WTC11 (cell line): ENCODE measurements around the gene EDN2. TPM values are rescaled to one million over a fixed set of nuclear protein-coding genes. Genes with fewer than 3 reads are reported as not detected.

Experiments used
- ATAC-seq: fragments of 200-7000 bp; cut with Tn5 transposase; 2 replicates; pipeline ENCODE4 v1.10.0; 2021; ENCODE audit warnings: mild to moderate bottlenecking, moderate library complexity
- CTCF ChIA-PET: fragments of 300-600 bp; sonication (Branson Sonifier 250); formaldehyde crosslinking; loops from one replicate; lab custom pipeline; 2021; ENCODE audit warnings: antibody characterized with exemption; lab: Charles Lee
- POLR2A ChIA-PET: fragments of 350-600 bp; sonication (Branson Sonifier 250); formaldehyde crosslinking; loops from one replicate; lab custom pipeline; 2021; ENCODE audit warnings: antibody characterized with exemption; lab: Charles Lee
- DNase-seq: peaks from one replicate; pipeline ENCODE4 v3.0.0; 2021; ENCODE audit warnings: low spot score
- H3K27ac Mint-ChIP-seq: 2 replicates; pipeline ENCODE4 v1.8.0; 2021; ENCODE audit warnings: mixed read lengths
- H3K27me3 Mint-ChIP-seq: 2 replicates; pipeline ENCODE4 v1.8.0; 2021; ENCODE audit warnings: low read depth, mild to moderate bottlenecking, moderate library complexity, mixed read lengths
- H3K36me3 Mint-ChIP-seq: 2 replicates; pipeline ENCODE4 v1.8.0; 2021; ENCODE audit warnings: mixed read lengths
- H3K4me1 Mint-ChIP-seq: 2 replicates; pipeline ENCODE4 v1.8.0; 2022; ENCODE audit warnings: mixed read lengths
- H3K4me3 Mint-ChIP-seq: 2 replicates; pipeline ENCODE4 v1.8.0; 2021; ENCODE audit warnings: mild to moderate bottlenecking, moderate library complexity, mixed read lengths
- H3K9me3 Mint-ChIP-seq: 2 replicates; pipeline ENCODE4 v1.8.0; 2021; ENCODE audit warnings: mixed read lengths
- ARID4B ChIP-seq: sonication (generic); formaldehyde crosslinking; IDR thresholded peaks from 2 replicates; pipeline ENCODE4 v1.8.0; 2023; ENCODE audit warnings: missing genetic modification reagents, mild to moderate bottlenecking, borderline replicate concordance
- CBFB ChIP-seq: sonication (generic); formaldehyde crosslinking; IDR thresholded peaks from 2 replicates; pipeline ENCODE4 v1.8.1; 2022; ENCODE audit warnings: mild to moderate bottlenecking, low read depth, missing genetic modification reagents
- CDX4 ChIP-seq: fragments of 250-450 bp; sonication (Bioruptor Pico); IDR thresholded peaks from 2 replicates; pipeline ENCODE4 v1.9.0; 2021; ENCODE audit warnings: moderate library complexity, mild to moderate bottlenecking, inconsistent platforms, borderline replicate concordance
- E2F4 ChIP-seq: sonication (generic); formaldehyde crosslinking; IDR thresholded peaks from 2 replicates; pipeline ENCODE4 v1.8.1; 2022; ENCODE audit warnings: low read depth, mild to moderate bottlenecking, moderate library complexity, missing genetic modification reagents, borderline replicate concordance
- ELF4 ChIP-seq: sonication (generic); formaldehyde crosslinking; IDR thresholded peaks from 2 replicates; pipeline ENCODE4 v1.8.1; 2022; ENCODE audit warnings: low read depth, mild to moderate bottlenecking, moderate library complexity, missing genetic modification reagents
- ERG ChIP-seq: fragments of 250-450 bp; sonication (Bioruptor Pico); IDR thresholded peaks from 2 replicates; pipeline ENCODE4 v1.8.0; 2021; ENCODE audit warnings: mild to moderate bottlenecking
- FOXP4 ChIP-seq: sonication (generic); formaldehyde crosslinking; IDR thresholded peaks from 2 replicates; pipeline ENCODE4 v1.8.0; 2022; ENCODE audit warnings: mild to moderate bottlenecking, missing genetic modification reagents
- MAX ChIP-seq: sonication (generic); formaldehyde crosslinking; IDR thresholded peaks from 2 replicates; pipeline ENCODE4 v1.8.0; 2022; ENCODE audit warnings: mild to moderate bottlenecking, missing genetic modification reagents
- NFYB ChIP-seq: sonication (generic); formaldehyde crosslinking; conservative IDR thresholded peaks from 2 replicates; pipeline ENCODE4 v1.8.0; 2022; ENCODE audit warnings: low read depth, missing genetic modification reagents
- PRRX2 ChIP-seq: fragments of 250-450 bp; sonication (Bioruptor Pico); IDR thresholded peaks from 2 replicates; pipeline ENCODE4 v1.8.0; 2021; ENCODE audit warnings: mild to moderate bottlenecking
- ZBTB43 ChIP-seq: sonication (generic); formaldehyde crosslinking; IDR thresholded peaks from 2 replicates; pipeline ENCODE4 v1.8.1; 2023; ENCODE audit warnings: mild to moderate bottlenecking, missing genetic modification reagents
- ZMAT4 ChIP-seq: fragments of 250-450 bp; sonication (Bioruptor Pico); IDR thresholded peaks from 2 replicates; pipeline ENCODE4 v1.9.0; 2021; ENCODE audit warnings: mild to moderate bottlenecking
- ZNF219 ChIP-seq: sonication (generic); formaldehyde crosslinking; IDR thresholded peaks from 2 replicates; pipeline ENCODE4 v1.8.0; 2023; ENCODE audit warnings: missing genetic modification reagents, mild to moderate bottlenecking, borderline replicate concordance
- ZNF232 ChIP-seq: sonication (generic); formaldehyde crosslinking; IDR thresholded peaks from 2 replicates; pipeline ENCODE4 v1.8.0; 2022; ENCODE audit warnings: mild to moderate bottlenecking, missing genetic modification reagents
- ZNF423 ChIP-seq: fragments of 250-450 bp; sonication (Bioruptor Pico); IDR thresholded peaks from 2 replicates; pipeline ENCODE4 v2.1.2; 2022; ENCODE audit warnings: mild to moderate bottlenecking, moderate library complexity
- total RNA-seq: library from RNA; stranded (reverse); gene quantifications from 3 replicates; pipeline ENCODE4 v1.2.3, GENCODE V29; 2021

EDN2 gene
- total RNA-seq, 1 experiment from 2014 or later, result 0.33 TPM

GRCh38 chr1:41442697-41443251 lies 41.7 kb downstream of the EDN2 start:
- peaks cover 13% of the 10 kb centered on the region for H3K9me3 Mint-ChIP-seq
- TF ChIP-seq ZMAT4 (CRISPR knock-in tag), result no peak
- no peak for TF ChIP-seq ZNF423 (CRISPR knock-in tag)
- TF ChIP-seq FOXP4 (CRISPR knock-in tag), result no peak
- TF ChIP-seq PRRX2 (CRISPR knock-in tag), result no peak
- TF ChIP-seq, all 79 proteins: peak for 0
- H3K36me3 Mint-ChIP-seq, result 0 out of 2 replicates have a peak, but pooled peaks cover 4% of the 10 kb centered on the region
- ChIA-PET CTCF (interaction anchor here (1.1 kb wide), 1 partner anchor 129 kb away, joined by 4 read pairs; no protein-coding TSS in a partner anchor), POLR2A (no interaction called here)
- H3K27me3 Mint-ChIP-seq, result no peaks in the 10 kb centered on the region
- no peak overlapping the region for H3K27ac Mint-ChIP-seq
- ATAC-seq (no peak), DNase-seq (no peak)
- no peaks in the 10 kb centered on the region for H3K4me1 Mint-ChIP-seq
- H3K4me3 Mint-ChIP-seq, result no peak overlapping the region

GRCh38 chr1:41440321-41441085 lies 44.0 kb downstream of the EDN2 start:
- H3K36me3 Mint-ChIP-seq, result 0 out of 2 replicates have a peak, but pooled peaks cover 4% of the 10 kb centered on the region
- H3K9me3 Mint-ChIP-seq, result peaks cover 13% of the 10 kb centered on the region
- peaks cover 18% of the 10 kb centered on the region for H3K4me1 Mint-ChIP-seq
- no peak for DNase-seq
- H3K4me3 Mint-ChIP-seq, result no peak overlapping the region
- H3K27ac Mint-ChIP-seq, result no peak overlapping the region
- ChIA-PET POLR2A (no interaction called here), CTCF (interaction anchor here (1.1 to 1.6 kb wide), 2 partner anchors 51 to 158 kb away, joined by 3 read pairs; no protein-coding TSS in a partner anchor)
- ATAC-seq, result no peak
- H3K27me3 Mint-ChIP-seq, result no peaks in the 10 kb centered on the region
- TF ChIP-seq NFYB (no peak), ZNF232 (CRISPR knock-in tag) (no peak), E2F4 (CRISPR knock-in tag) (no peak), ELF4 (CRISPR knock-in tag) (no peak), CDX4 (no peak), ZBTB43 (CRISPR knock-in tag) (no peak), MAX (no peak), ZNF219 (CRISPR knock-in tag) (no peak), ERG (no peak), ARID4B (CRISPR knock-in tag) (no peak), CBFB (CRISPR knock-in tag) (no peak)
